Hepatic stellate cell (primary cell): ENCODE measurements around the gene ARHGEF6.
"Not testable (repeated sequence)": the region's sequence is repeated elsewhere in the genome, so short reads cannot be mapped to it uniquely, and the experiment has no call there.

Experiments
- DNase-seq: peaks from one replicate; pipeline ENCODE4 v3.0.0; 2011; ENCODE audit warnings: low spot score

Gene ARHGEF6

DNA sequence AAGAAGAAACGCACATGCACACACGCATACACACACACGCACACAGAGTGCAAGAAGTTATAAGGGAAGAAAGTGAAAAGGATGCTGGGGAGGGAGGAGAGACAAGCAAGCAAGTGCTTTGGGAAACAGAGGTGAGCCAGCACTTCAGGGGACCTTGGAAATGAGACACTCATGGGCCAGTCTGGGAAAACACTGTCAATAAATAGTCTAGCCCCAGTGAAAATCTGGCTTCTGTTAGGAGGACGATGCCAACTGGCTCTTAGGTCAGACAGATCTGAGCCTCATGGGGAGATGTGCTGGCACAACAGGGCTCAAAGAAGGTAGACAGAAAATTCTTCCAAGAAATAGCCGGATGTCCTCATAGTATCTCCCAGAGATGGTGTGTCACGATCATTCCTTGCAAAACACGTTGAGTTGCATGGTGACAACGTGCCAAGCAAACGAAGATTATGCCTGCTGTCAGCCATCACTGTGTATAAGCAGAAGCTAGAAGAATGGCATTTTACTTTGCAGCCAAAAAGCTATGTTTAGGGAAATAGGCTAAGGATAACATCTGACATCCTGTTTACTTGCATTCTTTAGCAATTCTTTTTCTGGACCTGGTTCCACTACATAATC is 557 bp upstream of the ARHGEF6 start:
- no peak for DNase-seq

DNA sequence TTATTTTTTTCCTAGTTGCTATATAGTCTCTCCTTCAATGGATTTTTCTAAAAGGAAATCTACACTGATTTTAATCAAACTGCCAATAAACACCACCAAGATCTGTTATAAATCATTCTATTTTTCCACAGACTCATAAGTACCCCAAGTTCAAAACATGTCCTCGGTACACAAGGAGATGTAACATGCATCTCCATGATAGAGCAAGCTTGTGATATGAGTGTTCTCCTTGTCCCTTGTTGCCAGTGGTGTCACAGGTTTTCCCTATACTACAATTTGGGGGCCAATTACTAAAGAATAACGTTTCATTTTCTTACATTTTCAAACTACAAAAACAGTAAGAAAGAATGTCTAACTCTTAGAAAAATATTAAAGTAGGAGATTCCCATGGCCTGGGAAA is 491 bp downstream of the ARHGEF6 start:
- no peak for DNase-seq

DNA sequence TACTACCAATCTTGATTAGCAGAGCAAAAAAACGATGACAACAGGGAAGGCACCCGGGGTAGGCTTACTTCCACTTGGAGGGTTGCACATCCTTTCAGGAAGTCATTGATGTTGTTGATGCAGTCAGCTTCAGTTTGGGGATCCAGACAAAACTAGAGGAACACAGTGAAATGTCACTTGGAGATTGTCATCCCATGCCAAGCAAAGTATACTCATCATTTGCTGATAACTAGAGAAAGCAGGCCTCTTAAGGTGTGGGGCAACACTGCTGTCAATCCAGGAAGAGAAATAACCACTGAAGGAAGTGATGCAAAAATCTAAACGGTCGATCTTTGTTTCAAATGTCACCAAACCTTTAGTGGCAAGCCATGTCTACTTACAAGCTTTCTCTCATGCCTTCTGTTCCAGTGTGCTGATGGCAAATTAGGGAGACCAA is 1.4 kb downstream of the ARHGEF6 start:
- DNase-seq = no peak

DNA sequence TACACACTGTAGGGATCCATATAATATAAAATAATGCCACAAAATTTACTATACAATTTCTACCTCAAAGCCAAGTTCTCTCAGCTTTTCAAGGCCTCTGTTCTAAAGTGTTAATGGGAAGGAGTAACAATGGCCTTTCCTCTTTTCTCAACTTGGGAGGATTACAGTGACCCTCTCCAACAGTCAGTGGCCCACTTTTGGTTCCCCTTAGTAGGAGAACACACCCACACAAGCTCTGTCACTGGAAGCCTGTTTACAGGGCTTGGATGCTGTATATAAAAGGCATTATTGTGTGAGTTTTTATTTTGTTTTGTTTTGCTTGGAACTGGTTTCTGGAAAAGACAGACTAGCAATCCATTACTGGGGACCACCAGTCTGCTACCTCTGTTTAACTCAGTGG is 1.8 kb downstream of the ARHGEF6 start:
- no peak for DNase-seq

DNA sequence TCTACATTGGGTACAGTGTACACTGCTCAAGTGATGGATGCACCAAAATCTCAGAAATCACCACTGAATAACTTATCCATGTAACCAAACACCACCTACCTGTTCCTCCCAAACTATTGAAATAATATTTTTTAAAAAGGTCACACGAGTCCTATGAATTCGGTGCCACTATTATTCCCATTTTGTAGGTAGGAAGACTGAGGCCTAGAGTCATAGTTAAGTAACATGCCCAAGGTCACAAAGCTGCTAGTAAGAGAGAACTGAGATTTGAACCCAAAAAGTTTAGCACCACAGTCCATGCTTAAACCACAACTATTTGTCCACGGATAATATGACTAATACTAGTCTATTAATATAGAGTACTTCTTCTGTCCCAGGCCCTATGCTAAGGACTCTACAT is 2.7 kb downstream of the ARHGEF6 start:
- no peak for DNase-seq

DNA sequence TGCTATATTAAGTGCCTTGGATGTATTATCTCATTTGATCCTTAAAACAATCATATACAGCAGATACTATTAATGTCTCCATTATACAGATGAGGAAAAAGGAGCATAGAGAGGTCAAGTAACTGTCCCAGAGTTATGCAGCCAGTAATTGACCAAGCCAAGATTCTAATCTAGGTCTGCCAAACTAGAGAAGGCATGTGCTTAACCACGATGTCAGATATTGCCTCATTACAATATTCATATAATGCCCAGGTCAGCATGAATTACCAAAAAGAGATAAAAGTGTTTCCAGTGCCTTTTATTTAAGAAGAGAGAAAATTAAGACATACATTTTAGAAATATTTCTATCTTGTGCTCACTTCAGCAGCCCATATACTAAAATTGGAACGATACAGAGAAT is 7.1 kb downstream of the ARHGEF6 start:
- DNase-seq = no peak

DNA sequence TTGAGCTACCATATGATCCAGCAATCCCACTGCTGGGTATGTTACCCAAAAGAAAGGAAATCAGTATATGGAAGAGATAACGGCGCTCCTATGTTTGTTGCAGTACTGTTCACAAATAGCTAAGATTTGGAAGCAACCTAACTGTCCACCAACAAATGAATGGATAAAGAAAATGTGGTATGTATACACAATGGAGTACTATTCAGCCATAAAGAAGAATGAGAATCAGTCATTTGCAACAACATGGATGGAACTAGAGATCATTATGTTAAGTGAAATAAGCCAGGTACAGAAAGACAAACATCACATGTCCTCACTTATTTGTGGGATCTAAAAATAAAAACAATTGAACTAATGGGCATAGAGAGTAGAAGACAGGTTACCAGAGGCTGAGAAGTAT is 8.9 kb downstream of the ARHGEF6 start:
- not testable (repeated sequence) for DNase-seq

DNA sequence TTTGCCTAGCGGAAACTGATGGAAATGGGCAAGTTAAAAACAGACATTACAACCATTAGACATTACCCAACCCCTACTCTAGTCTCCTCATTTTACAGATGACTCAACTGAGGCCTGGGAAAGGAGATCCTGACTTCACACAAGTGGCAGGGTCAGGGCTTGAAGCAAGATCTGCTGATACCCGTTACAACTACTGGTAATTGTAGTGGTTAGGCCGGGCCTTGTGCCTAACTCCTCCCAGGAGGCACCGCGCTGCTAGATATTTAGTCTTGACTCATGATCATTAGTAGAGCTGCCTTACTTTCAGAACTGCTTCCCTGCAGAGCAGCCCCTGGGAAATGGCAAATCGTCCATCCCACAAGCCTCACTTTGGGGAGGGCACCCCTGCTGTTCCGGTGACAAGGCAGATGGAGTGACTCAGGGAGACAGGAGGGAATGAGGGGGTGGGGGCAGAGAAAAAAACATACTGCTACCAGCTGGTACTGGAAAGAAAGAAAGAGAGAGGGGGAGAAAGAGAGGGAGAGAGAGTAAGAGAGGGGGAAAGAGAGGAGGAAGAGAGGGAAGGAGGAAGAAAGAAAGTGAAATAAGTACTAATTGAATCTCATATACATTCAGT is 12.2 kb downstream of the ARHGEF6 start:
- DNase-seq = peak; percentile 71

DNA sequence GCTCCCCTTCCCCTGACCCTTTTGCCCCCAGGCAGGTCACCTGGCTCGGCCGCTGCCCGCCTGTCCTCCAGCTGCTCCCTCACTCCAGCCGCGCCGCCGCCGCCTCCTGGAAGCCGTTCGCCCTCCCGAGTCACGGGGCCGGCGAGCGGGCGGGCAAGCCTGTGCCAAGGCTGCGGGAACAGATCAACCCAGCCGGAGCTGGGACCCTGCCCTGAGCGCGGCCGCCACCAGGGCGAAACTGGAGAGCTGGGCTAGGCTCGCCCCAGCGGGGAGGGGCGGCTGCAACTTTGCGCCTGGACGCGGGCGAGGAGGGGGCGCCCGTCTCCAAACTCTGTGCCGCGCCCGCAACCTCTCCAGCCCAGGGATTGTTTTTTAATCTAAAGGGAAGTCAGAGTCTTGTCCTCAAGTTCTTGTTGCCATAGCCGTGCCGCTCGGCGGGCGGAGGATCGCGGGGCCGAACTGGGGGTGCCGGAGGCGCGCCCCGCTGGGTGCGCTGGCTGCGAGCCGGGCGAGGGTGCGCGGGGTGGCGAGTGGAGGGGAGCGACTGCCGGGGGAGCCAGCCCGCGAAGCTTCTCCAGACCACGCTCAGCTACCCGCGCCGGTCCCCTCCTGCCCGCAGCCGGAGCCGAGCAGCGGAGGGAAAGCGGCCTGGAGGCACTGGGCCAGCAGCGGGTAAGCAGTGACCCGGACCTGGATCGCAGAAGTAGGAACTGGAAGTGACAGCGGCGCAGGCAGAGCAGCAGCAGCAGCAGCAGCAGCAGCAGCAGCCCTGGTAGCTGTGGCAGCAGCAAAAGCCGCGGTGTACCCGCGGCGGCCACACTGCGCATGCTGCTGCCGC is 13.4 kb downstream of the ARHGEF6 start:
- peak; percentile 55 for DNase-seq

DNA sequence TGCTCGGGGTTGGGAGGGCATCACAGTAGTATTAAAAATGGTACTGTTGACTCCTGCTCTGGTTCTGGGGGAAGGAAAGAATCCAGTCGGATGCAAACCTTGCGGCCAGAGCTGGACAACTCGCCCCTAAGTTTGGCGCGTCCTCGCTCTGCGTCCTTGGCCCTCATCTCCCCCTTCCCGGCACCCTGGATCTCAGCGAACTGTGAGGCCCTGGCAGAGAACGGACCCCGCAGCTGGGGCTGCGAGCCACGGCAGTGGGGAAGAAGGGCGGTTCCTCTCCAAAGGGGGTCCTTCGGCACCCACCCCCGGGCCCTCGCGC is 14.0 kb downstream of the ARHGEF6 start:
- no peak for DNase-seq

DNA sequence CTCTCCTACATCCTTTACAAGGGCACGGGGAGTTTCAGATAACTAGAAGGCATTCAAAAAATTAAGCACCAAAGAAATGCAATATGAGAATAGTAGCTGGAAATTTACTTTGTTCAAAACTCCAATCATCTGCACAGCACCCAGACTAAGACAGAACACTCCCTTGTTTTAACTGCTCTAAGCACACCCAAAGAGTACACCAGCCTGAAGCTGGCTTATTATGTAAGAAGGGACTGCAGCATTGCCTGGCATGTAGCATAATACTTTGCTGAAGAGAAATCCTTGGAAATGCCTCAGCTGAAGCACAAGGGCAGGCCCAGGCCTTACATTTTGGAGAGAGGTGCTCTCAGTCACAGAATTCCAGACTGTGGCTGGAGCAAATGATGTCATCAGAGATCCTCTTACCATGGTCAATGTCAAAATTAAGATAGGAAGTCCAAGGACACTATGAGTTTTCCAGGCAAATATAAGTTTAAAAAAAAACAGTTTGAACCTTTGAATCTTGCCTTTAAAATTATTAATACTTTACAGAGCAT is 14.8 kb downstream of the ARHGEF6 start:
- no peak for DNase-seq

DNA sequence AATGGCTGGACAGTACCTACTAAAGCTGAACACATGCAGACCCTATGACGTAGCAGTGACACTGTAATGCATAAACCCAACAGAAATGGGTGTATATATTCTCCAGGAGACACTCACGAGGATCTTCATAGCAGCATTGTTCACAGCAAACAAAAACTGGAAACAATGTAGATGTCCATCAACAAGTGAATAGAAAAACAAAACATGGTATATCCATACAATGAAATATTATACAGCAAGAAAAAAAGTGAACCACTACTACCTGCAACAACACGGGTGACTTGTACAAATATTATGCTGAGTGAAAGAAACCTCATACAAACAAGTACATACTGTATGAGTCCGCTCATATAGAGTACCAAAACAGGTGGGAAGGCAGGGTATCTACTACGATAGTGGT is 16.5 kb downstream of the ARHGEF6 start:
- DNase-seq = no peak

DNA sequence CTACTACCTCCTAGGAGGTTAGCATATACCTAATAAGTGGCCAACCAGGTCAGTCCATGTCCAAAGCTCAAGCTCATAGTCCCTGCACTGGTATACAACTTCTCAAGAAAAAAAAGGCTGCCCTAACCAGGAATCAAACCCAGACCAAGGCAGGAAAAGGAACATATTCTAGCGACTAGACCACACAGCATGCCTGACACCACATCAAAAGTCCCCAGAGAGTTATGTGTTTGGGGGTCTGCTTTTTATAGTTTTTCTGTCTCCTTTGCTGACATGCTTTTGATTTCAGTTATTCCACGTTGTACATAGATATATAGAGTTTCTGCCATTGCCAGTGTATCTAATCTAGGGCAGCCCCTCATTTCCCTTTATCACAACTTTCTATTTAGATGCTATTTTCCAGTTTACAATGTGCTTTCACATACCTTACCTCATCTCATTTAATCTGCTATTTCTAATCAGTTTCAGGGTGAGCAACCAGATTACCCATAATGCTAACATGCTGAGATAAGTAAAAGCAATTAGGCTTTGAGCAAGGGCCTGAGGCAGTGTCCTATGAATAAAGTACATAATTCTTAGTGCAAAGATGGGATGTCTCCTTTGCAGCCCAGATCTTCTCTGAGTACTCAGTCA is 17.8 kb downstream of the ARHGEF6 start:
- DNase-seq = no peak

DNA sequence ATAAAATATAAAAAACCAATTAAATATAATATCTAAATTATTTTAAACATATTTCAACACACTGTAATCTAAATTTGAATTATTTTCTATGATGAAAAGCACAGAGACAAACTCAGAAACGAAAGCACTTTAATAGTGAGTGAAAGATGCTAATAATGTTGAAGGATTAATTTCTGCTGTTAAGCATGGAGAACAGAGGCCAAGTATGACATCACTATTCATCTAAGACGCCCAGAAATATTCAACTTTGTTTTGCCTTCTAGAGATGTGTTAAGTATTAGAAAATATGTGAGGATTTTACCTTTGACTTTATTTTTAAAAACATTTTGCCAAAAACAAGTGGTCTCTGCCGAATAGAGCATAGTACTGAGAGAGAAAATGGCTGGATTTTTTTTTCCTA is 19.3 kb downstream of the ARHGEF6 start:
- DNase-seq = no peak

DNA sequence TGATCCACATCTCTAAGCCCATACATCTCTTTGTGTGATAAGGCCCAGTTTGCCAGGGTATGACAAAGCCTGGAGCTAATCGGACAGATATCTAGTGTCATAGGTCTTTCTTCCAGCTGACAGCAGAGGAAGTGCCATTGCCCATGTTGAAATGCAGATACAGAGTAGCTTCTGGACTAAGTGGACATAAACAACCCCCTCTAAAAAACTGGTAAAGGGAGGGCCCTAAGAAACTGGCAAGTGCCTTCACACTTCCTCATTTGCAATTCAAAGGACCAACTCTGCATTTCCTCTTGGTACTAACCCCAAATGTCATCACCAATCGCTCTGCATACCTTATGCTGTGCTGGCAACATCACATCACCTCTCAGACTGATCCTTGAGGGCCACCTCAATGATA is 20.8 kb downstream of the ARHGEF6 start:
- no peak for DNase-seq

DNA sequence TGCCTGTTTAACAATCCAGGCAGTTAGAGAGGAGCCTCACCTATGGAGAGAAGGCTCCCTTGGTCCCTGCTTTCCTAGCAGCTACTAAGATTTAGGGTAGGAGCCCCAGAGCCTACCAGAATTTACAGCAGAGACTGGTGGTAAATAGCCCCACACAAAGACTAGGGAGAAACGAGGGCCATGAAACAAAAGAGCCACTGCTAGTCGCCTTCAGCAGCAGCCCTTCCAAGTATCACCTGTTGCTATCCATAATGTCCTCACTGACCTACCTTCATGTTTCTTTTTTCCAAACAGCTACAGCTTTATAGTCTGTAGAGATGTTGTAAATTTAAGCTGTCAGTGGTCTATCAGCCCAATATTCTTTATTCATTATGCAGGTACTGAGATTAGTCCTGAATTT is 25.3 kb downstream of the ARHGEF6 start:
- DNase-seq = no peak

DNA sequence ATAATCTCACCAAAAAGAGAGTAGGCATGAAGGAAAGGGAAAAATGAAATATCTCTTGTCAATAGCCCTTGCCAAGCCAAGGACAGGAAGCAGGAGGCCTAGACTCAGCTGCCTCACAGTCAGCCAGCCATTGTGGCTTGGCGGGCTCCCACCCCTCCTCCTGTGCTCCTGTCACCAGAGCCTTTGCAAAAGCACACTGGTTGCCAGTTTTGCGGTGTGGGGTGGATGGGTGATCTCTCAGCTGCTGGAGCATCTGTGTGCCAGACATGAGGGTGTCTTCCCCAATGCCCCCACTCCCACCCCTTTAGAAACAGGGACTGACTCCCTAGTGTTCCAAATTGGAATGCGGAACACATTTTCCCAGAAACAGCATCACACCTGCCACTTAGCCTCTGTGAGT is 26.1 kb downstream of the ARHGEF6 start:
- DNase-seq = no peak

DNA sequence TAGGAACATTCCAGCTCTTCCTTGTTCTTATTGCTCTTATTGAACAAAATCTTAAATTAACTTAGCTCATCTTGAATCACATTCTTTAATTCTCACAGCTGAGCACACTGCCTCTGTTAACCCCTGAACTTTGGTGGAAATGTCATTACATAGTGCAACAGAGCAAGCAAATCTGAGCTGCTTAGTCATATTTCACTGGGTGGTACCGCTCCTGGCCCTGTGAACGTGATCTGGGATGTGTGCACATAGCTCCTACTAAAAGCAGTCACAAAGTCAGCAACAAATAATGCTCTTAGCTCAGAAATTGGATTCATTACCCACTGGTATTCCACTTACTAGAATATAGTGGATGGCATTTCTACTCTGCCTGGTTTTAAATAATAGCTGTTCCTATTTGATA is 27.9 kb downstream of the ARHGEF6 start:
- no peak for DNase-seq

DNA sequence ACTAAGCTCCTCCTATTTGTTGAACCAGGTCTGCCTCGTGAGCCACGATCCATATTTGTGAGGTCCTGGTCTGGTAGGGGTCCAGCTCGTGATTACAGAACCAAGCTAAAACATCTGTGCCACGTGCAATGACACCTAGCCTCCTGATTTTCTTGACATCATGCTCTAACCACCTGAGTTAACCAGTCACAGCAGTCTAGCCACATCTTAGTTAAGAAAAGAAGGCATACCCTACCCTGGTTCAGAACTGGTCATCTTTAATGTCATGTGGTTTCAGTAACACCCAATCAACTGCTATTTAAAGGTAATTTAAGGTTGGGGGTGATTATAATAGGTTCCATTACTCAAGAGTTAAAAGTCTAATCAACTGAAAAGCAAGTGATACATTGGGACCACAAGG is 28.4 kb downstream of the ARHGEF6 start:
- no peak for DNase-seq

DNA sequence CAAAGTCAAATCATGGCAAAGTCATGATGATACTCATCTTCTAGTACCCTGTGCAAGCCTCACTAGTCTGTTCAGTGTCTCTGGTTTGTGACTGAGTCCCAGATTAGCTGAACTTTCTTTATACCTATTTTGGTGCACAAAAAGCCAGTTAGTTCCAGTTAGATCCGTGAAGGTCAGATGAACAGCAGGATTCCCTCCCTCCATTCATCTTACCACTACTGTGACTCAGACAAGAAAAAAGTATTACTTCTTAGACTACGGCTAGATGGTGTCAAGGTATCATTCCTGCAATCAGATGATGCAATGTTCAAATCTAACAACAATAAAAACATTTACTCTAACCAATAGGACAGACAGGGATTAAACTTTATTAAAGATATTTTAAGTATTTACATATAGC is 30.4 kb downstream of the ARHGEF6 start:
- DNase-seq = no peak

DNA sequence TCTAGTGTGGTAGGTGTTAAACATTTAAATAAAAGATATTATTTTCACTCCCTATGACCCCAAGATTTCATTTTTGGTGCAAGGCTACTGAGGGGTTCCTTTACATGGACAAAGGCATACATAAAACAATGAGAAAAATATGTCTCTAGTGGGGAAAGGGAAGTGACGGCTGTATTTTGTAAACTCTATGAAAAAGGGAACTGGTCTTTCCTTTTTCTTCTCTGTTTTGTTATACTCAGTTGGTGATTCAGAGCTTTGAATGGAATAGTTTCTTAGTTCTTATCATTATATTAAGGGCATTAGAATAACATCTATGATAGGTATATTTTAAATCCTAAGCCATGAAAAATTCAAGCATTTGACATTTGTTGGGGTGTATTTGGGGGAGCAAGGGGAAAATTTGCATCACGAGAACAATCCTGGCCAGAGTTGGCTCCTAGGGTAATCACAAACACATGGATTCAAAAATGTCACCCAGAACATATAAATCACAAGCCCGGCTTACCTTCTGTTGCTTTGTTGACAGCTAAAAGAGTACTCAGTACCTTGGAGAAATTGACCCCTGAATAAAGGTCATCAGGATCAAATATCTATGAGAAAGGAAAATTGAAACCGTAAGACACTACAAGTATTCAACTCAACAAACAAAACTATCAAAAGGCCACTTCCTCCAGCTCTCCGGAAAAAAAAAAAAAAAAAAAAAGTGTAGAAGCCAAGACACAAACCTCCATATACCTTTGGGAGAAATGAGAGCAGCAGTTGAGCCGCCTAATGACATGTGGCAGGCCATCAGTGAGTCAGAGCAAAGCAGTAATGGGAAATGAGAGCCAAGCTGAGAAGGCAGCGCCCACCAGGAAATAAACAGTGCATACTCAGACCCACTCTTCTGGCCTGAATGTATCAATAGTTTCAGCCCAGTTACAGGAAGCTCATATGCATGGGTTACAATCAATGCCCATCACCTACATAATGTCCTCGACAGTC is 33.4 kb downstream of the ARHGEF6 start:
- no peak for DNase-seq
